Measurements from ENCODE around the gene ADSS1. TPM values are rescaled to one million over a fixed set of nuclear protein-coding genes. Genes with fewer than 3 reads are reported as not detected.
A peak's percentile ranks its signal among the peaks of the same experiment; 100 is the strongest.

ADSS1 gene
- total RNA-seq, 1 donor = 4.3 TPM

GRCh38 chr14:104755621-104756020 is 31.6 kb downstream of the ADSS1 start:
- no peak overlapping the region for H2AFZ ChIP-seq (ENCODE audit: low read length)
- no peak overlapping the region for H3K4me2 ChIP-seq (ENCODE audit: insufficient read depth, low read length)
- H3K4me3 ChIP-seq (ENCODE audit: insufficient read depth, low read length) = no peak overlapping the region
- DNase-seq (ENCODE audit: insufficient read length, low spot score, missing footprints) = peak; percentile 55
- no peaks in the 10 kb centered on the region for H3K27me3 ChIP-seq (ENCODE audit: insufficient read depth, low read length)
- H3K36me3 ChIP-seq (ENCODE audit: insufficient read depth, low read length) = peaks cover 31% of the 10 kb centered on the region
- H3K27ac ChIP-seq (ENCODE audit: low read depth, low read length) = no peak overlapping the region
- peaks cover 49% of the 10 kb centered on the region for H4K20me1 ChIP-seq (ENCODE audit: insufficient read depth, low read length)
- H3K9me3 ChIP-seq (ENCODE audit: low read depth, low read length) = no peaks in the 10 kb centered on the region
- no peak for TF ChIP-seq CTCF (IDR thresholded peaks at IDR 0.05; ENCODE audit: extremely low read depth, low read depth, low read length)
- H3K79me2 ChIP-seq (ENCODE audit: insufficient read depth, low read length) = peaks cover 62% of the 10 kb centered on the region
- H3K4me1 ChIP-seq (ENCODE audit: insufficient read depth, low read length) = peaks cover 9% of the 10 kb centered on the region

- Histone ChIP-seq H3K27me3 (ENCODE audit: insufficient read depth, low read length) (no peaks in the 10 kb centered on the region), H4K20me1 (ENCODE audit: insufficient read depth, low read length) (peaks cover 56% of the 10 kb centered on the region), H3K79me2 (ENCODE audit: insufficient read depth, low read length) (peaks cover 62% of the 10 kb centered on the region), H3K4me3 (ENCODE audit: insufficient read depth, low read length) (no peak overlapping the region), H3K27ac (ENCODE audit: low read depth, low read length) (no peak overlapping the region), H3K36me3 (ENCODE audit: insufficient read depth, low read length) (peaks cover 38% of the 10 kb centered on the region), H3K4me1 (ENCODE audit: insufficient read depth, low read length) (peaks cover 9% of the 10 kb centered on the region), H3K9me3 (ENCODE audit: low read depth, low read length) (no peaks in the 10 kb centered on the region), H3K4me2 (ENCODE audit: insufficient read depth, low read length) (no peak overlapping the region), H2AFZ (ENCODE audit: low read length) (no peak overlapping the region)
- peak; percentile 15 for DNase-seq (ENCODE audit: insufficient read length, low spot score, missing footprints)
- no peak for TF ChIP-seq CTCF (IDR thresholded peaks at IDR 0.05; ENCODE audit: extremely low read depth, low read depth, low read length)
These were observed 32.6 kb downstream of the ADSS1 start for GRCh38 chr14:104756477-104757237.

- Histone ChIP-seq H3K27ac (ENCODE audit: low read depth, low read length) (no peak overlapping the region), H3K4me3 (ENCODE audit: insufficient read depth, low read length) (no peak overlapping the region), H2AFZ (ENCODE audit: low read length) (no peak overlapping the region), H3K36me3 (ENCODE audit: insufficient read depth, low read length) (peaks cover 38% of the 10 kb centered on the region), H3K4me1 (ENCODE audit: insufficient read depth, low read length) (peaks cover 9% of the 10 kb centered on the region), H3K4me2 (ENCODE audit: insufficient read depth, low read length) (no peak overlapping the region), H4K20me1 (ENCODE audit: insufficient read depth, low read length) (peaks cover 56% of the 10 kb centered on the region), H3K79me2 (ENCODE audit: insufficient read depth, low read length) (peaks cover 62% of the 10 kb centered on the region), H3K27me3 (ENCODE audit: insufficient read depth, low read length) (no peaks in the 10 kb centered on the region), H3K9me3 (ENCODE audit: low read depth, low read length) (no peaks in the 10 kb centered on the region)
- peak; percentile 35 for DNase-seq (ENCODE audit: insufficient read length, low spot score, missing footprints)
- TF ChIP-seq CTCF (IDR thresholded peaks at IDR 0.05; ENCODE audit: extremely low read depth, low read depth, low read length) = no peak
These were observed 33.2 kb downstream of the ADSS1 start for GRCh38 chr14:104757238-104757585.

- peaks cover 56% of the 10 kb centered on the region for H4K20me1 ChIP-seq (ENCODE audit: insufficient read depth, low read length)
- H3K79me2 ChIP-seq (ENCODE audit: insufficient read depth, low read length) = peaks cover 62% of the 10 kb centered on the region
- no peak overlapping the region for H3K4me3 ChIP-seq (ENCODE audit: insufficient read depth, low read length)
- peaks cover 9% of the 10 kb centered on the region for H3K4me1 ChIP-seq (ENCODE audit: insufficient read depth, low read length)
- H2AFZ ChIP-seq (ENCODE audit: low read length) = no peak overlapping the region
- no peak for TF ChIP-seq CTCF (IDR thresholded peaks at IDR 0.05; ENCODE audit: extremely low read depth, low read depth, low read length)
- peak; percentile 19 for DNase-seq (ENCODE audit: insufficient read length, low spot score, missing footprints)
- no peak overlapping the region for H3K4me2 ChIP-seq (ENCODE audit: insufficient read depth, low read length)
- no peaks in the 10 kb centered on the region for H3K27me3 ChIP-seq (ENCODE audit: insufficient read depth, low read length)
- no peak overlapping the region for H3K27ac ChIP-seq (ENCODE audit: low read depth, low read length)
- peaks cover 38% of the 10 kb centered on the region for H3K36me3 ChIP-seq (ENCODE audit: insufficient read depth, low read length)
- H3K9me3 ChIP-seq (ENCODE audit: low read depth, low read length) = no peaks in the 10 kb centered on the region
These were observed 33.8 kb downstream of the ADSS1 start for GRCh38 chr14:104757681-104758392.
